Endothelial cell of umbilical vein (primary cell): Measurements from ENCODE around the gene SNRNP35. TPM values are rescaled to one million over a fixed set of nuclear protein-coding genes. Genes with fewer than 3 reads are reported as not detected.

Experiments
- BruUV-seq: library from RNA; stranded (reverse); fragments of 400-500 nt; replicated peaks from 2 replicates; lab custom pipeline; 2021; lab: Mats Ljungman, UMichigan
- CTCF ChIA-PET: fragments of 300-600, 350-600 bp; sonication (Branson Sonifier 250); formaldehyde crosslinking; loops from one replicate; lab custom pipeline; 2021; ENCODE audit warnings: antibody characterized with exemption, inconsistent platforms; lab: Charles Lee
- POLR2A ChIA-PET: fragments of 300-600, 350-600 bp; sonication (Branson Sonifier 250); formaldehyde crosslinking; loops from one replicate; lab custom pipeline; 2021; ENCODE audit warnings: antibody characterized with exemption, inconsistent platforms; lab: Charles Lee
- DNase-seq: peaks from one replicate; pipeline ENCODE4 v3.0.0-alpha.2; 2011; ENCODE audit warnings: low read depth, low spot score
- FAIRE-seq: peaks from 2 replicates; lab custom pipeline; 2011; peaks lifted over from hg19 to GRCh38; lab: Jason Lieb, UNC
- H2AFZ ChIP-seq: 2 replicates; pipeline ENCODE4 v1.6.0; 2012; ENCODE audit warnings: low read depth, low read length, control low read depth, inconsistent platforms
- H3K27ac ChIP-seq: 2 replicates; pipeline ENCODE4 v1.5.1; 2011; ENCODE audit warnings: low read depth, mild to moderate bottlenecking, control low read depth, low read length, moderate library complexity; ENCODE audit not compliant: insufficient read depth
- H3K27me3 ChIP-seq, 2 experiments: 2 replicates each; pipeline versions ENCODE4 v1.6.0 to v1.6.1; 2011; ENCODE audit warnings: low read length in 2 of 2, mixed read lengths in 1 of 2; ENCODE audit not compliant: control insufficient read depth in 2 of 2, insufficient read depth in 2 of 2
- H3K36me3 ChIP-seq, 2 experiments: 2 replicates in 1 of 2; 3 replicates in 1 of 2; pipeline ENCODE4 v1.5.1; 2011; ENCODE audit warnings: low read length in 2 of 2, mild to moderate bottlenecking in 1 of 2, moderate library complexity in 1 of 2; ENCODE audit not compliant: control insufficient read depth in 2 of 2, insufficient read depth in 2 of 2; ENCODE audit errors: extremely low read depth in 1 of 2
- H3K4me1 ChIP-seq: 3 replicates; pipeline ENCODE4 v1.5.1; 2011; ENCODE audit warnings: mild to moderate bottlenecking, low read length; ENCODE audit not compliant: control insufficient read depth, insufficient read depth; ENCODE audit errors: extremely low read depth
- H3K4me2 ChIP-seq: 2 replicates; pipeline ENCODE4 v1.6.1; 2011; ENCODE audit warnings: low read length, control low read depth, mixed read lengths; ENCODE audit not compliant: insufficient read depth
- H3K4me3 ChIP-seq, 3 experiments: fragments of 200-600 bp in 1 of 3; sonication (generic), shearing (Covaris generic) in 1 of 3; replicated peaks in 1 of 3; 2 replicates each; pipeline ENCODE4 v1.5.1; 2011 to 2016; ENCODE audit warnings: control low read depth in 3 of 3, low read length in 3 of 3, mild to moderate bottlenecking in 2 of 3, inconsistent platforms in 1 of 3, low read depth in 1 of 3, moderate library complexity in 1 of 3; ENCODE audit not compliant: insufficient read depth in 1 of 3
- H3K79me2 ChIP-seq: 2 replicates; pipeline ENCODE4 v1.6.0; 2012; ENCODE audit warnings: low read length, inconsistent platforms; ENCODE audit not compliant: control insufficient read depth, insufficient read depth
- H3K9ac ChIP-seq: replicated peaks from 2 replicates; pipeline ENCODE3; 2011; ENCODE audit warnings: low read length, control low read depth; ENCODE audit not compliant: insufficient read depth; ENCODE audit errors: extremely low read depth
- H3K9me1 ChIP-seq: replicated peaks from 3 replicates; pipeline ENCODE4 v1.6.0; 2011; ENCODE audit warnings: mild to moderate bottlenecking, low read length; ENCODE audit not compliant: control insufficient read depth, insufficient read depth; ENCODE audit errors: extremely low read depth
- H3K9me3 ChIP-seq: replicated peaks from 2 replicates; pipeline ENCODE4 v1.5.1; 2012; ENCODE audit warnings: low read length, inconsistent platforms; ENCODE audit not compliant: control insufficient read depth, insufficient read depth
- H4K20me1 ChIP-seq: replicated peaks from 2 replicates; pipeline ENCODE3; 2011; ENCODE audit warnings: mild to moderate bottlenecking, low read length; ENCODE audit not compliant: control insufficient read depth, insufficient read depth; ENCODE audit errors: extremely low read depth
- CTCF ChIP-seq, 2 donors: IDR thresholded peaks; 1 replicate in 1 of 2; 2 replicates in 1 of 2; pipeline ENCODE4 v1.5.1; 2011; ENCODE audit warnings: low read length in 2 of 2, mild to moderate bottlenecking in 2 of 2, moderate library complexity in 2 of 2, control low read depth in 1 of 2, inconsistent platforms in 1 of 2, low read depth in 1 of 2; ENCODE audit not compliant: insufficient read depth in 1 of 2; ENCODE audit errors: extremely low read depth in 1 of 2
- EZH2 ChIP-seq: IDR thresholded peaks from 2 replicates; pipeline ENCODE4 v1.6.1; 2012; ENCODE audit warnings: borderline replicate concordance, low read depth, mild to moderate bottlenecking, moderate library complexity, low read length, inconsistent platforms; ENCODE audit not compliant: severe bottlenecking
- FOS ChIP-seq: IDR thresholded peaks from 2 replicates; pipeline ENCODE4 v1.6.1; 2011; ENCODE audit warnings: mild to moderate bottlenecking, low read length, moderate library complexity, borderline replicate concordance; ENCODE audit not compliant: insufficient read depth
- GATA2 ChIP-seq: IDR thresholded peaks from 2 replicates; pipeline ENCODE4 v1.7.0; 2011; ENCODE audit warnings: low read depth, mild to moderate bottlenecking, moderate library complexity, mixed read lengths, low read length; ENCODE audit not compliant: insufficient read length, insufficient read depth
- JUN ChIP-seq: IDR thresholded peaks from 2 replicates; pipeline ENCODE4 v1.6.1; 2011; ENCODE audit warnings: borderline replicate concordance, low read depth; ENCODE audit not compliant: insufficient read length, insufficient read depth
- MAX ChIP-seq: IDR thresholded peaks from 2 replicates; pipeline ENCODE4 v1.6.1; 2011; ENCODE audit not compliant: insufficient read depth, insufficient read length
- MYC ChIP-seq: IDR thresholded peaks from one replicate; pipeline ENCODE4 v1.6.1; 2011; ENCODE audit warnings: mild to moderate bottlenecking, low read depth, low read length
- POLR2A ChIP-seq: IDR thresholded peaks from 2 replicates; pipeline ENCODE4 v1.6.1; 2012; ENCODE audit warnings: low read depth, mild to moderate bottlenecking, control low read depth, low read length
- POLR2AphosphoS5 ChIP-seq: IDR thresholded peaks from 2 replicates; pipeline ENCODE4 v1.6.1; 2012; ENCODE audit warnings: low read depth, mild to moderate bottlenecking, control low read depth, low read length, moderate library complexity; ENCODE audit not compliant: insufficient read depth
- dilution Hi-C: fragments of 300-500 bp; cut with MboI; formaldehyde crosslinking; loops from one replicate; pipeline ENCODE4 v1.15.0; 2019; ENCODE audit warnings: low sequenced_read_pairs; ENCODE audit not compliant: extremely low pct_ligation_motif_present
- intact Hi-C: fragments of 100-400 bp; cut with micrococcal nuclease; formaldehyde crosslinking; loops from one replicate; pipeline ENCODE4 v1.10.0; 2022
- polyA plus RNA-seq, 4 experiments: library from polyadenylated mRNA; depleted of rRNA in 3 of 4; stranded (reverse) in 3 of 4; unstranded in 1 of 4; fragments of >200 nt; gene quantifications; 2 replicates each; pipeline versions ENCODE4 v1.2.1 to v1.2.3, GENCODE V29; 2011 to 2012; ENCODE audit warnings: missing spikeins in 1 of 4
- total RNA-seq: library from RNA; stranded (reverse); gene quantifications from 2 replicates; pipeline ENCODE4 v1.2.3, GENCODE V29; 2021

Gene SNRNP35
- total and polyA plus RNA-seq, 2 donors (not counting 3 experiments of a cell fraction or from before 2014, with no cell fraction given): 15.9 to 30.6 TPM

DNA sequence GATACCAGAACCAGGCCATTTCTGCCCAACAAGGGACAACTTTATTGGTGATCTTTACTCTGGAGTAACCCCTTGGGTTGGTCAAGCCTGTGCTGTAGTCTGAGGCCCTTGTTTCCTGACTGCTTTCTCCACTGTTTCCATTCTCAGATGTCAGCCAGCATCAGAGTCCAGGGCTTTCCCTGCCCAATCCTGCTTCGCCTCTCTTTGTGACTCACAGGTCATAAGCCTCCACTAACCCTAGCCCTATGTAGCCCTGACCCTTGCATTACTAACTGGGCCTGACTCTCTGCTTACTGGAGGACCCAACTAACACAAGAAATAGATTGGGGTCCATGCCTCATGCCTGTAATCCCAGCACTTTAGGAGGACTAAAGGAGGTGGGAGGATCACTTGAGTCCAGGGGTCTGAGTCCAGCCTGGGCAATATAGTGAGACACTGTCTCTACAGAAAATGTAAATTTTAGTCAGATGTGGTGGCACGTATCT is 8.6 kb upstream of the SNRNP35 start:
- Histone ChIP-seq H3K79me2 (no peaks in the 10 kb centered on the region), H2AFZ (no peak overlapping the region), H3K9ac (no peak overlapping the region), H4K20me1 (no peaks in the 10 kb centered on the region), H3K9me1 (no peaks in the 10 kb centered on the region), H3K4me2 (no peak overlapping the region), H3K36me3 (no peaks in the 10 kb centered on the region), H3K4me3 (no peak overlapping the region), H3K9me3 (no peaks in the 10 kb centered on the region), H3K27me3 (no peaks in the 10 kb centered on the region), H3K4me1 (peaks cover 22% of the 10 kb centered on the region), H3K27ac (no peak overlapping the region)
- FAIRE-seq (no peak), DNase-seq (no peak)
- intact Hi-C loops (loop anchor here (5.0 kb wide), 1 partner anchor 67 kb away; the partner anchor contains the start of gene KMT5A), dilution Hi-C loops (no loop called here)
- CTCF ChIA-PET: interaction anchor here (1.4 kb wide), 1 partner anchor 19 kb away, joined by 4 read pairs; no protein-coding TSS in a partner anchor
- no peak for TF ChIP-seq CTCF (IDR thresholded peaks at IDR 0.05; ENCODE audit: extremely low read depth in 1 of 2, insufficient read depth in 1 of 2, low read depth in 1 of 2, low read length in 2 of 2)
- no peak for TF ChIP-seq FOS
- TF ChIP-seq JUN: no peak
- no peak for TF ChIP-seq MAX
- TF ChIP-seq POLR2A: no peak
- TF ChIP-seq POLR2AphosphoS5: no peak
- TF ChIP-seq GATA2: no peak
- no peak for TF ChIP-seq MYC
- TF ChIP-seq EZH2: no peak
- POLR2A ChIA-PET: no interaction called here
- no TSS peak for BruUV-seq
